GM19238 (cell line): ENCODE results near the gene JAKMIP3.

Experiments
- DNase-seq: peaks from one replicate; pipeline ENCODE4 v3.0.0; 2011; ENCODE audit warnings: low spot score; ENCODE audit not compliant: insufficient read length

JAKMIP3 gene

GRCh38 chr10:132043861-132044695, 21.7 kb upstream of the JAKMIP3 start:
- DNase-seq, result no peak

- no peak for DNase-seq
Observed at GRCh38 chr10:132044803-132045202, 20.9 kb upstream of the JAKMIP3 start.

- DNase-seq, result no peak
Observed at GRCh38 chr10:132045324-132045723, 20.4 kb upstream of the JAKMIP3 start.

GRCh38 chr10:132047575-132048293, 18.0 kb upstream of the JAKMIP3 start:
- no peak for DNase-seq

- no peak for DNase-seq
Observed at GRCh38 chr10:132048294-132048667, 17.5 kb upstream of the JAKMIP3 start.

GRCh38 chr10:132050191-132050590, 15.6 kb upstream of the JAKMIP3 start:
- DNase-seq, result no peak

- no peak for DNase-seq
Observed at GRCh38 chr10:132052124-132052523, 13.6 kb upstream of the JAKMIP3 start.

GRCh38 chr10:132054564-132054963, 11.2 kb upstream of the JAKMIP3 start:
- DNase-seq, result no peak

- DNase-seq, result no peak
Observed at GRCh38 chr10:132055616-132056015, 10.1 kb upstream of the JAKMIP3 start.

GRCh38 chr10:132056663-132057062, 9.1 kb upstream of the JAKMIP3 start:
- DNase-seq, result no peak

GRCh38 chr10:132057191-132057681, 8.5 kb upstream of the JAKMIP3 start:
- DNase-seq, result no peak

- no peak for DNase-seq
Observed at GRCh38 chr10:132058111-132058745, 7.5 kb upstream of the JAKMIP3 start.

GRCh38 chr10:132058793-132059759, 6.7 kb upstream of the JAKMIP3 start:
- no peak for DNase-seq

GRCh38 chr10:132059760-132060508, 5.8 kb upstream of the JAKMIP3 start:
- DNase-seq, result no peak

- DNase-seq, result no peak
Observed at GRCh38 chr10:132061030-132061429, 4.7 kb upstream of the JAKMIP3 start.

GRCh38 chr10:132061465-132061864, 4.3 kb upstream of the JAKMIP3 start:
- no peak for DNase-seq

- DNase-seq, result no peak
Observed at GRCh38 chr10:132062116-132062515, 3.6 kb upstream of the JAKMIP3 start.

- DNase-seq, result no peak
Observed at GRCh38 chr10:132062641-132063390, 2.9 kb upstream of the JAKMIP3 start.

- DNase-seq, result no peak
Observed at GRCh38 chr10:132063432-132063831, 2.3 kb upstream of the JAKMIP3 start.
